ENCODE measurements around the gene SIVA1. TPM values are rescaled to one million over a fixed set of nuclear protein-coding genes. Genes with fewer than 3 reads are reported as not detected.

Gene SIVA1
- total RNA-seq, 1 donor from 2014 or later: 47.0 TPM

DNA sequence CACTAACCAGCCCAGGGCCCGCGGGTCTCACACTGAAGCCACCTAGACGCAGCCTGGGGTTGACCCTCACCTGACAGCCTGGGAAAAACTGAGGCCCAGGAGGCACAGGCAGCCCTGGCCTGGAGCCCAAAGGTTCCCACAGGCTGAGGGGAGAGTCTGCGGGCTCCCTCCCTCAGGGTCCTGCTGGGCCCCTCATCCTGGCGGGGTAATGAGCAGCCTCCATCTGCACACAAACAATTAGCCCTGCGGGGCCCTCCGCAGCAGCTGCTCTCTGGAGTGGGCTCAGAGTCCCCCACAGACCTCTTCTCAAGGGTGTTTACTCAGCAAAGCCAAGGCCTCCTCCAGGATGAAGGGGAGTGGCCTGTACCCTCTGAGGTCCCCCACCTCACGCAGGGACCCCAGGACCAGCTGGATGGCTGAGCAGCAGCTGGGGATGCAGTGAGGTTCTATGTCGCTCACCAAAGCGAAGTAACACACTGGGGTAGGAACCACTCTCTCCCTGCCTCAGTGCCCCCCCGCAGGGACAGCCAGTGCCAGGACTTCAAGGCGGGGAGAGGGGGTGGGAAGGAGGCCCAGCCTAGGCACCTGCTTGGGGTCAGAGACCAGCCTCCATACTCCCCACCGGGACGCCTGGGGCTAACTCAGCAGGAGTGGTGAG is 35.3 kb downstream of the SIVA1 start:
- no peak for TF ChIP-seq CTCF (IDR thresholded peaks at IDR 0.05)
- H3K9me3 Mint-ChIP-seq (ENCODE audit: low read depth): no peaks in the 10 kb centered on the region
- no peaks in the 10 kb centered on the region for H3K27me3 Mint-ChIP-seq (ENCODE audit: low read depth)
- no peak overlapping the region for H3K27ac Mint-ChIP-seq (ENCODE audit: unreplicated experiment)
- no peak for DNase-seq (ENCODE audit: low spot score)
- H3K4me1 Mint-ChIP-seq (ENCODE audit: low read depth): peaks cover 15% of the 10 kb centered on the region
- H3K4me3 Mint-ChIP-seq (ENCODE audit: unreplicated experiment): no peak overlapping the region
- H3K36me3 Mint-ChIP-seq (ENCODE audit: low read depth): no peaks in the 10 kb centered on the region

GRCh38 chr14:104788873-104789663 is 36.1 kb downstream of the SIVA1 start:
- Mint-ChIP-seq H3K4me3 (ENCODE audit: unreplicated experiment) (no peak overlapping the region), H3K27me3 (ENCODE audit: low read depth) (no peaks in the 10 kb centered on the region), H3K36me3 (ENCODE audit: low read depth) (no peaks in the 10 kb centered on the region), H3K9me3 (ENCODE audit: low read depth) (no peaks in the 10 kb centered on the region), H3K4me1 (ENCODE audit: low read depth) (peaks cover 23% of the 10 kb centered on the region), H3K27ac (ENCODE audit: unreplicated experiment) (no peak overlapping the region)
- no peak for DNase-seq (ENCODE audit: low spot score)
- no peak for TF ChIP-seq CTCF (IDR thresholded peaks at IDR 0.05)

GRCh38 chr14:104789752-104790743 is 37.1 kb downstream of the SIVA1 start:
- no peak overlapping the region for H3K4me3 Mint-ChIP-seq (ENCODE audit: unreplicated experiment)
- peaks cover 29% of the 10 kb centered on the region for H3K4me1 Mint-ChIP-seq (ENCODE audit: low read depth)
- no peak for DNase-seq (ENCODE audit: low spot score)
- H3K36me3 Mint-ChIP-seq (ENCODE audit: low read depth): no peaks in the 10 kb centered on the region
- no peaks in the 10 kb centered on the region for H3K27me3 Mint-ChIP-seq (ENCODE audit: low read depth)
- H3K9me3 Mint-ChIP-seq (ENCODE audit: low read depth): no peaks in the 10 kb centered on the region
- no peak for TF ChIP-seq CTCF (IDR thresholded peaks at IDR 0.05)
- H3K27ac Mint-ChIP-seq (ENCODE audit: unreplicated experiment): peak overlapping the region; percentile 54

DNA sequence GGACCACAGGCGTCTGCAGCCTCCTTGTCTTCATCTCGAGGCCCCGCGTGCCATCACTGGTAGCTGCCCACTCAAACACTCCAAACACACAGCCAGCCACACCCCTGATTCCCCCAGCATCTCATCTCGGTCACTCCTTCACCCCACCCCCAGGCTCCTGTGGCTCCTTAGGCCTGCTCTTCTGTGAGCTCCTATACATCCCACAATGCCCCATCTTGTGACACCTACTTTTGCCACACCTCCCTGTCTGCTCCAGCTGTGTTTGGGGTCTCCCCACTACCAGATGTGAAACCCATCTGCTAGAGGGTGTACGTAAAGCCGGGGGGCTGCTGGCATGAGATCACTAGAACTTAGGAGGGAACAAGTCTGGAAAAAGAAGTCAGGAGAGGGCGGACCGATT is 38.5 kb downstream of the SIVA1 start:
- no peaks in the 10 kb centered on the region for H3K27me3 Mint-ChIP-seq (ENCODE audit: low read depth)
- H3K27ac Mint-ChIP-seq (ENCODE audit: unreplicated experiment): no peak overlapping the region
- H3K9me3 Mint-ChIP-seq (ENCODE audit: low read depth): no peaks in the 10 kb centered on the region
- no peaks in the 10 kb centered on the region for H3K36me3 Mint-ChIP-seq (ENCODE audit: low read depth)
- H3K4me1 Mint-ChIP-seq (ENCODE audit: low read depth): peaks cover 34% of the 10 kb centered on the region
- H3K4me3 Mint-ChIP-seq (ENCODE audit: unreplicated experiment): no peak overlapping the region
- TF ChIP-seq CTCF (IDR thresholded peaks at IDR 0.05): no peak
- DNase-seq (ENCODE audit: low spot score): no peak
